ENCODE results near the gene FBXO38.

DNA sequence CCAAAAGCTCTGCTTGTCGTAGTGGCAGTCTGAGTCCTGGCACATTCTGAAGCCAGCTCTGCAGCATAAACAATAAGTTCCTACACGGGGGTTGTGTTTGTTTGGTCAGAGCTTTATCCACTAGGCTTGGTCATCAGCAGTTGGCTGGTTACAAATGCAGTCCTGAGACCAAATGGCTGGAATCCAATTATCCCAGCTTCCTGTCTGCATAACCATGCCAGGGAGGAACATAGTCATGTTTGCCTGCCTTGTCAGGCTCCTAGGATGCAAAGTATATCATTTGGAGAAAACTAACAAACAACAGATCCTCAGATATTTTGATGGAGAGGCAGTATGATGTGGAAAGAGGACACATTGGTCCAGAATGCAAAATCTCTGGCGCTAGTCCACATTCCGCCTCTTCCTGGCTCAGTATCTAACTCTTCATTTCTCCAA lies 85.8 kb downstream of the FBXO38 start:
- TF ChIP-seq POLR2A (IDR thresholded peaks at IDR 0.05; ENCODE audit: low read depth, low read length): no peak
- TF ChIP-seq POLR2AphosphoS5 (IDR thresholded peaks at IDR 0.05; ENCODE audit: low read depth, low read length): no peak
